ENCODE data around the gene TASP1.

TASP1 gene

GRCh38 chr20:13546497-13547131, 92.1 kb downstream of the TASP1 start:
- H3K36me3 ChIP-seq (ENCODE audit: insufficient read depth, insufficient read length, low read length): no peaks in the 10 kb centered on the region
- DNase-seq (ENCODE audit: low read depth, low spot score): peak; percentile 52
- no peaks in the 10 kb centered on the region for H3K27me3 ChIP-seq (ENCODE audit: insufficient read depth, insufficient read length)
- H3K4me1 ChIP-seq (ENCODE audit: insufficient read depth, insufficient read length): no peaks in the 10 kb centered on the region
- no peak overlapping the region for H3K4me3 ChIP-seq (ENCODE audit: insufficient read length, low read depth)
- H3K9me3 ChIP-seq (ENCODE audit: insufficient read depth, low read length): no peaks in the 10 kb centered on the region
- TF ChIP-seq SUZ12 (IDR thresholded peaks at IDR 0.05; ENCODE audit: extremely low read depth, insufficient read depth, insufficient read length) (no peak), YY1 (IDR thresholded peaks at IDR 0.05; ENCODE audit: insufficient read depth, insufficient read length) (no peak), ZNF274 (IDR thresholded peaks at IDR 0.05; ENCODE audit: low read depth, low read length) (no peak)
- no peak overlapping the region for H3K9ac ChIP-seq (ENCODE audit: insufficient read length, low read depth)

DNA sequence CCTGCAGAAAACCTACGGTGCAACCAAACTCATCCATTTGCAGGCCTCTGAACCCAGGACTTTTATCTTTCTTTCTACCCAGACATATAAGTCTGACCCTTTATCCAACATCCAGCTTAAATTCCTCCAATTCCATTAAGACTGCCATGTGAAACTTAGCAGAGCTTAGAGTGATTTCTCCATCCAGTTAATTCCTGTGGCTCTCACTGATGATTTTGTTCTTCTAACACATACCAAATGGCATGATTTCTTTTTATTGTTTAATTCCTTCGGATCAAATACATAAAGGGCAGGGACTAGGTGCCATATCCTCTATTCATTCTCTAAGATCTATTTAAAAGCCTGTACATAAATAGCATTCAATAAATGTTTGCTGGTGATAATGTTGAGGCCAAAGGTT, 92.9 kb downstream of the TASP1 start:
- no peaks in the 10 kb centered on the region for H3K9me3 ChIP-seq (ENCODE audit: insufficient read depth, low read length)
- TF ChIP-seq SUZ12 (IDR thresholded peaks at IDR 0.05; ENCODE audit: extremely low read depth, insufficient read depth, insufficient read length) (no peak), YY1 (IDR thresholded peaks at IDR 0.05; ENCODE audit: insufficient read depth, insufficient read length) (no peak), ZNF274 (IDR thresholded peaks at IDR 0.05; ENCODE audit: low read depth, low read length) (no peak)
- no peak for DNase-seq (ENCODE audit: low read depth, low spot score)
- H3K4me1 ChIP-seq (ENCODE audit: insufficient read depth, insufficient read length): no peaks in the 10 kb centered on the region
- H3K9ac ChIP-seq (ENCODE audit: insufficient read length, low read depth): no peak overlapping the region
- H3K27me3 ChIP-seq (ENCODE audit: insufficient read depth, insufficient read length): no peaks in the 10 kb centered on the region
- no peak overlapping the region for H3K4me3 ChIP-seq (ENCODE audit: insufficient read length, low read depth)
- no peaks in the 10 kb centered on the region for H3K36me3 ChIP-seq (ENCODE audit: insufficient read depth, insufficient read length, low read length)

- no peaks in the 10 kb centered on the region for H3K9me3 ChIP-seq (ENCODE audit: insufficient read depth, low read length)
These were observed 94.9 kb downstream of the TASP1 start for GRCh38 chr20:13543783-13544182.

GRCh38 chr20:13535627-13536026, 103.1 kb downstream of the TASP1 start:
- TF ChIP-seq YY1 (IDR thresholded peaks at IDR 0.05; ENCODE audit: insufficient read depth, insufficient read length) (no peak), SUZ12 (IDR thresholded peaks at IDR 0.05; ENCODE audit: extremely low read depth, insufficient read depth, insufficient read length) (no peak), ZNF274 (IDR thresholded peaks at IDR 0.05; ENCODE audit: low read depth, low read length) (no peak)
- H3K36me3 ChIP-seq (ENCODE audit: insufficient read depth, insufficient read length, low read length): no peaks in the 10 kb centered on the region
- H3K27me3 ChIP-seq (ENCODE audit: insufficient read depth, insufficient read length): no peaks in the 10 kb centered on the region

More at GRCh38 chr20:13543783-13544182, 94.9 kb downstream of the TASP1 start:
- Histone ChIP-seq H3K4me3 (ENCODE audit: insufficient read length, low read depth) (no peak overlapping the region), H3K36me3 (ENCODE audit: insufficient read depth, insufficient read length, low read length) (no peaks in the 10 kb centered on the region), H3K27me3 (ENCODE audit: insufficient read depth, insufficient read length) (no peaks in the 10 kb centered on the region), H3K4me1 (ENCODE audit: insufficient read depth, insufficient read length) (no peaks in the 10 kb centered on the region), H3K9ac (ENCODE audit: insufficient read length, low read depth) (no peak overlapping the region)
- DNase-seq (ENCODE audit: low read depth, low spot score): no peak
- TF ChIP-seq YY1 (IDR thresholded peaks at IDR 0.05; ENCODE audit: insufficient read depth, insufficient read length): no peak
- TF ChIP-seq ZNF274 (IDR thresholded peaks at IDR 0.05; ENCODE audit: low read depth, low read length): no peak
- no peak for TF ChIP-seq SUZ12 (IDR thresholded peaks at IDR 0.05; ENCODE audit: extremely low read depth, insufficient read depth, insufficient read length)

DNA sequence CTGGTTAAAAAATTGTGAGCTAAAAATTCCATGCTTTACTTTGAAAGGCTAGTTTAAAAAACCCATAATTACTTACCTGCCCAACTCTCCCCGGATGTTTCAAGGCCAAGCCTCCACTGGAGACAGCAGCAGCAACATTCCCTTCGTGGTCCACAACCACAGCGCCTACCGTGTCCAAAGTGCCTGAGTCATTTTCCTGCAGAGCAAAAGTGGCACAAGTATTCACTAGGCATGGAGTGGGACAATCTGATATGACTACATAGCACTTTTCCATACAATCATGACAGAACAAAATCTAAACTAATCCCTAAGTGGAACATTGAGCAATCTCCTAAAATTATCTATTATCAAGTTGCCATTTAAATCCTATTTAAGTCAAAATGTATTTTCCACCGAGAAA, 104.8 kb downstream of the TASP1 start:
- no peaks in the 10 kb centered on the region for H3K9me3 ChIP-seq (ENCODE audit: insufficient read depth, low read length)
- no peak overlapping the region for H3K4me3 ChIP-seq (ENCODE audit: insufficient read length, low read depth)
- no peak for DNase-seq (ENCODE audit: low read depth, low spot score)
- H3K4me1 ChIP-seq (ENCODE audit: insufficient read depth, insufficient read length): no peaks in the 10 kb centered on the region
- H3K27me3 ChIP-seq (ENCODE audit: insufficient read depth, insufficient read length): no peaks in the 10 kb centered on the region
- TF ChIP-seq YY1 (IDR thresholded peaks at IDR 0.05; ENCODE audit: insufficient read depth, insufficient read length) (no peak), ZNF274 (IDR thresholded peaks at IDR 0.05; ENCODE audit: low read depth, low read length) (no peak), SUZ12 (IDR thresholded peaks at IDR 0.05; ENCODE audit: extremely low read depth, insufficient read depth, insufficient read length) (no peak)
- H3K36me3 ChIP-seq (ENCODE audit: insufficient read depth, insufficient read length, low read length): no peaks in the 10 kb centered on the region
- H3K9ac ChIP-seq (ENCODE audit: insufficient read length, low read depth): no peak overlapping the region

More at GRCh38 chr20:13535627-13536026, 103.1 kb downstream of the TASP1 start:
- Histone ChIP-seq H3K4me1 (ENCODE audit: insufficient read depth, insufficient read length) (no peaks in the 10 kb centered on the region), H3K9me3 (ENCODE audit: insufficient read depth, low read length) (no peaks in the 10 kb centered on the region), H3K4me3 (ENCODE audit: insufficient read length, low read depth) (no peak overlapping the region), H3K9ac (ENCODE audit: insufficient read length, low read depth) (no peak overlapping the region)
- no peak for DNase-seq (ENCODE audit: low read depth, low spot score)

DNA sequence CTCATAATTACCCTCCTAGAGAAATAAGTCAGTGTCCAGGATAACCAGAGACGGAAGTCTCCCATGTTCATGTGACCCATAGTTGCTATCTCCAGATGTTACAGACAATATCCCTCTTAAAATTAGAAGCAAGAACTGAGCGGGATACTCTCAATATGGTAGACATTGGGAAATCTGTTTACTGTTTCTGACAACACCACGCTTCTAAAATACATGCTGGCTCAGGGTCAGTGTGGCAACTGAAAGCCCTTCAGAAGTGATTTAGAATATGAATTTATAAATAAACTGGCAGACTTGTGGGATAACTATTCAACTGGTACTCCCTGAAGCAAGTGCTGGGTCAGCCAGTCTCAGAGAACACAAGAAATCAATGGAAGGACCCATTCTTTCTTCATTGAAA, 108.6 kb downstream of the TASP1 start:
- Histone ChIP-seq H3K4me1 (ENCODE audit: insufficient read depth, insufficient read length) (no peaks in the 10 kb centered on the region), H3K4me3 (ENCODE audit: insufficient read length, low read depth) (no peak overlapping the region), H3K36me3 (ENCODE audit: insufficient read depth, insufficient read length, low read length) (peaks cover 3% of the 10 kb centered on the region), H3K9ac (ENCODE audit: insufficient read length, low read depth) (no peak overlapping the region), H3K9me3 (ENCODE audit: insufficient read depth, low read length) (no peaks in the 10 kb centered on the region), H3K27me3 (ENCODE audit: insufficient read depth, insufficient read length) (no peaks in the 10 kb centered on the region)
- TF ChIP-seq ZNF274 (IDR thresholded peaks at IDR 0.05; ENCODE audit: low read depth, low read length): no peak
- TF ChIP-seq SUZ12 (IDR thresholded peaks at IDR 0.05; ENCODE audit: extremely low read depth, insufficient read depth, insufficient read length): no peak
- TF ChIP-seq YY1 (IDR thresholded peaks at IDR 0.05; ENCODE audit: insufficient read depth, insufficient read length): no peak
- DNase-seq (ENCODE audit: low read depth, low spot score): no peak

DNA sequence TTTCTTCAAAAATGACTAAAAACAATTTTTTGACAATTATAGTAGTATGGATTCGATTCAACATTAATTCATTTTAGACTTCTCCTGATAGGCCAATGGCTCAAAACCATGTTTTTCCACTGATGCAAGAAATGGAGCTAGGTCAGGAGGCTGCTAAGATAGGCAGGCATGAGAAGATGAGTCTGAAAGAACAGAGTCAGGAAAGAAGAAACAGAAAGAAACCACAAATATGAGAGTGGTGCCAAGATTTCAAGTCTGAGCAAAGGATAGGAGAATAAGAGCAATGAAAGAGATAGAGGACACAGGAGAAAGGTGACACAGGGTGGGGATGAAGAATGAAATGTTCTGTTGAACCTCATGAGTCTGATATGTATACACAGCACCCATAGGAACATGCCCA, 112.2 kb downstream of the TASP1 start:
- Histone ChIP-seq H3K4me3 (ENCODE audit: insufficient read length, low read depth) (no peak overlapping the region), H3K9ac (ENCODE audit: insufficient read length, low read depth) (no peak overlapping the region), H3K4me1 (ENCODE audit: insufficient read depth, insufficient read length) (no peaks in the 10 kb centered on the region), H3K36me3 (ENCODE audit: insufficient read depth, insufficient read length, low read length) (peaks cover 6% of the 10 kb centered on the region), H3K27me3 (ENCODE audit: insufficient read depth, insufficient read length) (no peaks in the 10 kb centered on the region), H3K9me3 (ENCODE audit: insufficient read depth, low read length) (no peaks in the 10 kb centered on the region)
- DNase-seq (ENCODE audit: low read depth, low spot score): no peak
- no peak for TF ChIP-seq ZNF274 (IDR thresholded peaks at IDR 0.05; ENCODE audit: low read depth, low read length)
- TF ChIP-seq SUZ12 (IDR thresholded peaks at IDR 0.05; ENCODE audit: extremely low read depth, insufficient read depth, insufficient read length): no peak

Measured in NT2/D1 (cell line).